SK-N-MC (cell line): ENCODE measurements around the gene COL20A1.
"Not testable (repeated sequence)": the region's sequence is repeated elsewhere in the genome, so short reads cannot be mapped to it uniquely, and the experiment has no call there.

Experiments
- DNase-seq: peaks from one replicate; pipeline ENCODE4 v3.0.0-alpha.2; 2011; ENCODE audit warnings: low read depth, low spot score
- H3K27ac ChIP-seq: fragments of 200-600 bp; sonication (generic); 2 replicates; pipeline ENCODE4 v1.5.1; 2016; ENCODE audit warnings: mixed run types
- H3K36me3 ChIP-seq: fragments of 200-600 bp; sonication (generic); 2 replicates; pipeline ENCODE4 v1.6.1; 2017; ENCODE audit warnings: antibody characterized with exemption, low read length, mixed read lengths; ENCODE audit not compliant: insufficient read depth
- H3K4me3 ChIP-seq: fragments of 200-600 bp; sonication (generic); 2 replicates; pipeline ENCODE4 v1.5.1; 2016
- H3K9ac ChIP-seq: fragments of 200-600 bp; sonication (generic); 2 replicates; pipeline ENCODE4 v1.8.0; 2017; ENCODE audit warnings: mixed run types, mixed read lengths; ENCODE audit not compliant: insufficient read length
- H3K9me3 ChIP-seq: fragments of 200-600 bp; sonication (generic); 2 replicates; pipeline ENCODE4 v1.6.1; 2017; ENCODE audit warnings: low read depth, mild to moderate bottlenecking, antibody characterized with exemption, low read length, moderate library complexity, mixed read lengths
- EZH2 ChIP-seq: fragments of 200-600 bp; sonication (generic); IDR thresholded peaks from one replicate; pipeline ENCODE4 v1.6.1; 2017; ENCODE audit warnings: antibody characterized with exemption
- FOXP2 ChIP-seq: optimal IDR thresholded peaks from 2 replicates; pipeline ENCODE3; 2011; ENCODE audit warnings: mild to moderate bottlenecking, moderate library complexity; ENCODE audit not compliant: insufficient read depth; ENCODE audit errors: extremely low read length, control extremely low read depth
- POLR2AphosphoS5 ChIP-seq: IDR thresholded peaks from 2 replicates; pipeline ENCODE4 v1.6.1; 2012; ENCODE audit warnings: mild to moderate bottlenecking, low read depth, low read length, borderline replicate concordance

The COL20A1 gene

GRCh38 chr20:63374504-63374903 is 81.5 kb downstream of the COL20A1 start:
- H3K9ac ChIP-seq = no peak overlapping the region
- H3K36me3 ChIP-seq = no peaks in the 10 kb centered on the region
- H3K4me3 ChIP-seq = no peak overlapping the region
- DNase-seq = no peak
- TF ChIP-seq POLR2AphosphoS5 (no peak), EZH2 (no peak), FOXP2 (no peak)
- no peaks in the 10 kb centered on the region for H3K9me3 ChIP-seq
- H3K27ac ChIP-seq = no peak overlapping the region

GRCh38 chr20:63375438-63375837 is 82.5 kb downstream of the COL20A1 start:
- no peaks in the 10 kb centered on the region for H3K9me3 ChIP-seq
- TF ChIP-seq POLR2AphosphoS5 = no peak
- no peak for TF ChIP-seq FOXP2
- TF ChIP-seq EZH2 = no peak
- H3K9ac ChIP-seq = no peak overlapping the region

GRCh38 chr20:63376283-63377250 is 83.6 kb downstream of the COL20A1 start:
- no peak for TF ChIP-seq FOXP2
- no peak for TF ChIP-seq EZH2
- TF ChIP-seq POLR2AphosphoS5 = no peak
- DNase-seq = no peak

More at GRCh38 chr20:63375438-63375837, 82.5 kb downstream of the COL20A1 start:
- DNase-seq = no peak
- Histone ChIP-seq H3K36me3 (no peaks in the 10 kb centered on the region), H3K4me3 (no peak overlapping the region), H3K27ac (no peak overlapping the region)

GRCh38 chr20:63377256-63377941 is 84.4 kb downstream of the COL20A1 start:
- no peaks in the 10 kb centered on the region for H3K9me3 ChIP-seq
- H3K27ac ChIP-seq = no peak overlapping the region
- TF ChIP-seq EZH2 (no peak), POLR2AphosphoS5 (no peak), FOXP2 (no peak)
- H3K4me3 ChIP-seq = no peak overlapping the region
- no peak for DNase-seq
- H3K9ac ChIP-seq = no peak overlapping the region
- H3K36me3 ChIP-seq = no peaks in the 10 kb centered on the region

More at GRCh38 chr20:63376283-63377250, 83.6 kb downstream of the COL20A1 start:
- Histone ChIP-seq H3K4me3 (no peak overlapping the region), H3K9me3 (no peaks in the 10 kb centered on the region), H3K36me3 (no peaks in the 10 kb centered on the region), H3K9ac (no peak overlapping the region), H3K27ac (no peak overlapping the region)

GRCh38 chr20:63377951-63378381 is 85.0 kb downstream of the COL20A1 start:
- DNase-seq = no peak
- H3K4me3 ChIP-seq = no peak overlapping the region
- TF ChIP-seq EZH2 (no peak), POLR2AphosphoS5 (no peak), FOXP2 (no peak)
- no peaks in the 10 kb centered on the region for H3K9me3 ChIP-seq
- H3K27ac ChIP-seq = no peak overlapping the region
- H3K36me3 ChIP-seq = no peaks in the 10 kb centered on the region
- H3K9ac ChIP-seq = no peak overlapping the region

GRCh38 chr20:63378626-63379025 is 85.6 kb downstream of the COL20A1 start:
- TF ChIP-seq FOXP2 = no peak
- no peak for TF ChIP-seq POLR2AphosphoS5
- TF ChIP-seq EZH2 = no peak
- Histone ChIP-seq H3K27ac (no peak overlapping the region), H3K36me3 (no peaks in the 10 kb centered on the region), H3K9me3 (no peaks in the 10 kb centered on the region), H3K9ac (no peak overlapping the region), H3K4me3 (no peak overlapping the region)
- no peak for DNase-seq

GRCh38 chr20:63379296-63379695 is 86.3 kb downstream of the COL20A1 start:
- Histone ChIP-seq H3K27ac (no peak overlapping the region), H3K9me3 (no peaks in the 10 kb centered on the region), H3K9ac (no peak overlapping the region), H3K36me3 (no peaks in the 10 kb centered on the region), H3K4me3 (no peak overlapping the region)
- TF ChIP-seq POLR2AphosphoS5 (no peak), EZH2 (no peak), FOXP2 (no peak)
- no peak for DNase-seq

GRCh38 chr20:63379872-63380271 is 86.9 kb downstream of the COL20A1 start:
- H3K4me3 ChIP-seq, H3K27ac ChIP-seq, H3K9me3 ChIP-seq, H3K9ac ChIP-seq, DNase-seq, H3K36me3 ChIP-seq: not testable (repeated sequence)
